Endothelial cell of umbilical vein (primary cell): ENCODE results near the gene TMC3.

Experiments
- EZH2 ChIP-seq: IDR thresholded peaks from 2 replicates; pipeline ENCODE4 v1.6.1; 2012; ENCODE audit warnings: borderline replicate concordance, low read depth, mild to moderate bottlenecking, moderate library complexity, low read length, inconsistent platforms; ENCODE audit not compliant: severe bottlenecking
- FOS ChIP-seq: IDR thresholded peaks from 2 replicates; pipeline ENCODE4 v1.6.1; 2011; ENCODE audit warnings: mild to moderate bottlenecking, low read length, moderate library complexity, borderline replicate concordance; ENCODE audit not compliant: insufficient read depth
- POLR2A ChIP-seq: IDR thresholded peaks from 2 replicates; pipeline ENCODE4 v1.6.1; 2012; ENCODE audit warnings: low read depth, mild to moderate bottlenecking, control low read depth, low read length
- POLR2AphosphoS5 ChIP-seq: IDR thresholded peaks from 2 replicates; pipeline ENCODE4 v1.6.1; 2012; ENCODE audit warnings: low read depth, mild to moderate bottlenecking, control low read depth, low read length, moderate library complexity; ENCODE audit not compliant: insufficient read depth
- TF ChIP-seq, protein P1 (sequence below), 2 donors: IDR thresholded peaks; 1 replicate in 1 of 2; 2 replicates in 1 of 2; pipeline ENCODE4 v1.5.1; 2011; ENCODE audit warnings: low read length in 2 of 2, mild to moderate bottlenecking in 2 of 2, moderate library complexity in 2 of 2, control low read depth in 1 of 2, inconsistent platforms in 1 of 2, low read depth in 1 of 2; ENCODE audit not compliant: insufficient read depth in 1 of 2; ENCODE audit errors: extremely low read depth in 1 of 2

GRCh38 chr15:81361891-81362290, 12.1 kb downstream of the TMC3 start:
- TF ChIP-seq FOS (no peak), POLR2A (no peak), EZH2 (no peak), POLR2AphosphoS5 (no peak)
- TF ChIP-seq, protein P1, sequence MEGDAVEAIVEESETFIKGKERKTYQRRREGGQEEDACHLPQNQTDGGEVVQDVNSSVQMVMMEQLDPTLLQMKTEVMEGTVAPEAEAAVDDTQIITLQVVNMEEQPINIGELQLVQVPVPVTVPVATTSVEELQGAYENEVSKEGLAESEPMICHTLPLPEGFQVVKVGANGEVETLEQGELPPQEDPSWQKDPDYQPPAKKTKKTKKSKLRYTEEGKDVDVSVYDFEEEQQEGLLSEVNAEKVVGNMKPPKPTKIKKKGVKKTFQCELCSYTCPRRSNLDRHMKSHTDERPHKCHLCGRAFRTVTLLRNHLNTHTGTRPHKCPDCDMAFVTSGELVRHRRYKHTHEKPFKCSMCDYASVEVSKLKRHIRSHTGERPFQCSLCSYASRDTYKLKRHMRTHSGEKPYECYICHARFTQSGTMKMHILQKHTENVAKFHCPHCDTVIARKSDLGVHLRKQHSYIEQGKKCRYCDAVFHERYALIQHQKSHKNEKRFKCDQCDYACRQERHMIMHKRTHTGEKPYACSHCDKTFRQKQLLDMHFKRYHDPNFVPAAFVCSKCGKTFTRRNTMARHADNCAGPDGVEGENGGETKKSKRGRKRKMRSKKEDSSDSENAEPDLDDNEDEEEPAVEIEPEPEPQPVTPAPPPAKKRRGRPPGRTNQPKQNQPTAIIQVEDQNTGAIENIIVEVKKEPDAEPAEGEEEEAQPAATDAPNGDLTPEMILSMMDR (IDR thresholded peaks at IDR 0.05; ENCODE audit: extremely low read depth in 1 of 2, insufficient read depth in 1 of 2, low read depth in 1 of 2, low read length in 2 of 2) = no peak
